OCI-LY3 (cell line): ENCODE measurements around the gene PCLO.

ENCODE experiments used
- EZH2phosphoT487 ChIP-seq: fragments of 200-600 bp; shearing (Covaris generic); IDR thresholded peaks from 2 replicates; pipeline ENCODE4 v1.6.1; 2018; ENCODE audit warnings: antibody characterized with exemption, mixed run types, low read depth
- TF ChIP-seq, protein P1 (sequence below): fragments of 200-600, 300-600 bp; sonication (generic); IDR thresholded peaks from 2 replicates; pipeline ENCODE4 v1.5.1; 2014; ENCODE audit warnings: antibody characterized with exemption, low read length, low read depth

GRCh38 chr7:82838314-82838713 is 324.4 kb downstream of the PCLO start:
- TF ChIP-seq, protein P1, sequence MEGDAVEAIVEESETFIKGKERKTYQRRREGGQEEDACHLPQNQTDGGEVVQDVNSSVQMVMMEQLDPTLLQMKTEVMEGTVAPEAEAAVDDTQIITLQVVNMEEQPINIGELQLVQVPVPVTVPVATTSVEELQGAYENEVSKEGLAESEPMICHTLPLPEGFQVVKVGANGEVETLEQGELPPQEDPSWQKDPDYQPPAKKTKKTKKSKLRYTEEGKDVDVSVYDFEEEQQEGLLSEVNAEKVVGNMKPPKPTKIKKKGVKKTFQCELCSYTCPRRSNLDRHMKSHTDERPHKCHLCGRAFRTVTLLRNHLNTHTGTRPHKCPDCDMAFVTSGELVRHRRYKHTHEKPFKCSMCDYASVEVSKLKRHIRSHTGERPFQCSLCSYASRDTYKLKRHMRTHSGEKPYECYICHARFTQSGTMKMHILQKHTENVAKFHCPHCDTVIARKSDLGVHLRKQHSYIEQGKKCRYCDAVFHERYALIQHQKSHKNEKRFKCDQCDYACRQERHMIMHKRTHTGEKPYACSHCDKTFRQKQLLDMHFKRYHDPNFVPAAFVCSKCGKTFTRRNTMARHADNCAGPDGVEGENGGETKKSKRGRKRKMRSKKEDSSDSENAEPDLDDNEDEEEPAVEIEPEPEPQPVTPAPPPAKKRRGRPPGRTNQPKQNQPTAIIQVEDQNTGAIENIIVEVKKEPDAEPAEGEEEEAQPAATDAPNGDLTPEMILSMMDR: no peak
- TF ChIP-seq EZH2phosphoT487: no peak
